HG02678 (cell line): ENCODE measurements around the gene SYNPR.

Experiments
- ATAC-seq: cut with Tn5 transposase; IDR thresholded peaks from one replicate; pipeline ENCODE4 v1.9.1; 2021; ENCODE audit warnings: mild to moderate bottlenecking, moderate library complexity; ENCODE audit not compliant: unreplicated experiment

The SYNPR gene

GRCh38 chr3:63462732-63463131 is 184.6 kb downstream of the SYNPR start:
- no peak for ATAC-seq

DNA sequence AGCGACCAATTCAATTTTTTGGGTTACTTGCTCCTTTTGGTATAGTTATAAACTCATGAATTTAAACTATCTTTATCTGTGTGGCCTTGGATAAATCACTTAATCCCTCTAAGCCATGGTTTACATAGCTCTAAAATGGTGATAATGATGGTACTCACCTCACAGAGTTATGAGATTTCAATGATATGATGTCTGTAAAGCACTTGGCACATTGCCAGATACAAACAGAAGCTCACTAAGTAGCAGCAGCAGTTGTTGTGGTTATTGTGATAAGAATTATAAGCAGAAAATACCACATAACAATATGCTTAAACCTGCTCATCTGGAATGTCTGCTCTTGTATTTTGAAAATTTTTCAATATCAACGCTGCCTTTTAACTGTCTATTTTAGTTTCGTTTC is 189.3 kb downstream of the SYNPR start:
- ATAC-seq, result no peak

DNA sequence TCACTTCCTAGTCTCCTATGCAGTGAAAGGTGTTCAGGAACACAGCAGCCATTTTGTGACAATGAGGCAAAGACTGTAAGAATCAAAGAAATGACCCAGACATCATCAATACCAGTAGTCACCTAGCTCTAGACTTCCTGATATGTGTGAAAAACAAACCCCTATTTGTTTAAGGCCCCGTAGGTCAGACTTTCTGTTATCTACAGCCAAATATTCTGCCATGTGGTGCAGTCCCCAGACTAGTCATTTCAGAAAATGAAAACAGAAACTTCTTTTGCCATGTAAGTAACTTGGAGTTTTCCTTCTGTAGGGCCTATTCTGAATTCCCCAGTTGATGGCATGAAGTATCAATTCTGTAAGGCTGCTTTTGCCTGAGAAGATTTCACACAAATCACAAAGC is 192.6 kb downstream of the SYNPR start:
- ATAC-seq, result no peak

DNA sequence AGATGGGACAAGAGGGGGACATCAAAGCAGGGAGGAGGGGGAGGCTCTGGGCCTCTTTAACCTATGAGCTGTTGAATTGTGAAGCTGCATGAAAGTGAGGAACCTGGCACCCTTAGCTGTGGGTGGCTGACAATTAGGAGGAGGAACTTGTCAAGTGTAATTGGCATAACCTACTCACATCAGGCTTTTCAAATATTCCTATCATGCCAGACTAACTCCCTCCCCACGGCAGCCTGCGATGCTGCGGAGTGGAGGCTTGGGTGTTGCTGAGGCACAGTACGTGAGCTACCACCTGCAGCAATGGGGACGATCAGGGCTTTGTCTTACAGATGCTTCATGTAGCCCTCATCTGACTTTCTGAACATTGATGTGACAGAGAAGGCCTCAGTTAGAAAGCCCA is 193.7 kb downstream of the SYNPR start:
- no peak for ATAC-seq

DNA sequence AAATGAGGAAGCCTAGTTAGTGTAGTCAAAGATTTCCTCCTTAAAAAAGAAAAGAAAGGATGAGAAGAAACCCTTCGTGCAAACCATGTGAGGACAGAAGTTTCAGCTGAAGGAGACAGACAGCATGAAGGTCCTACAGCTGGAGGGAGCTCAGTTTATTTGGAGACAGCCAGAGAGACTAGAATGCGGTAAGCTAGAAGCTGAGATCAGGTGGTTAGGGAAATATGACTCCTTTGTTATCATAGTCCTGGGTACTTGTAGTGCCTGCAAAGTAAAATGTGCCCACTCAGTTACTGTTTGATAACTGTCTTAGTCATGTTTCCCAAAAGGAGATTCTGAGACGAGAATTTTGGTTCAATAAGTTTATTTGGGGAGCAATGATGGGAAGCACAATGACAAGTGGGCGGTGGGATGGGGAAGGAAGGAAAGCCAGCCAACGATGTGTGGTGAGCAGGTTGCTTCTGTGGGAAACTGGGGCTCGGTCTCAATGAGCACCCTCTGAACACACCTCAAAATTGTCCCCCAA is 195.6 kb downstream of the SYNPR start:
- no peak for ATAC-seq

DNA sequence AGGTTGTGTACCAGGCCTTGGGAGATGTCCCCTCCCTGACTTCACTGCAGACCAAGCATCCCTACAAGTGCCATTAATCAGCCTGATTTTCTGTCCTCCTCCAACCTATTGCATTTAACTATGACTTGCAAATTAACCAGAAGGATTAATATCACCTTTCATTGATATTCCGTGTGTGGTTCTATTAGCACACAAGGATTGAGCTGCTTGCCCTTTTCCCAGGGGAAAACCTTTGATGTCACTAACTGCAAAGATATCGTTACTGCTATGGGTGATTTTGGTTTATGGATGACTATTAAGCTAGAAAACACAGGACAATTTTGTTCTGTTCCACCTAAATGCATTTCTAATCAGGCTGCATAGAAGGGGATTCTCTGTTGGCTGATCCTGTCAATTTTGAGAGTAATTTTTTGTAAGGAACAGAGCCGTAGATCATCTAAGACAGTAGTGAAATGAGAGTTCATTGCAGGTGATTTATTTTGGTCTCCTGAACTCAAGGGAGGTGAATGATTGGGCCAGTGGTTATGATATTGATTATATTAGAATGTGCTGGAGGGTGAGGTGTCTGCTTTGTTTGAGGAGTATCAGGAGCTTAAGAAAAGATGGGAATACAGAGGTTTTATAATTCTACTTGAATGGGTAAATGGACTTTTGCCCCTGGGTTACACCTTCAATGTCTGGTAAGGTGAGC is 196.9 kb downstream of the SYNPR start:
- ATAC-seq, result no peak

GRCh38 chr3:63477494-63478129 is 199.5 kb downstream of the SYNPR start:
- no peak for ATAC-seq

GRCh38 chr3:63478990-63479660 is 201.0 kb downstream of the SYNPR start:
- no peak for ATAC-seq

- no peak for ATAC-seq
Measured at GRCh38 chr3:63479661-63480035, 201.5 kb downstream of the SYNPR start.

DNA sequence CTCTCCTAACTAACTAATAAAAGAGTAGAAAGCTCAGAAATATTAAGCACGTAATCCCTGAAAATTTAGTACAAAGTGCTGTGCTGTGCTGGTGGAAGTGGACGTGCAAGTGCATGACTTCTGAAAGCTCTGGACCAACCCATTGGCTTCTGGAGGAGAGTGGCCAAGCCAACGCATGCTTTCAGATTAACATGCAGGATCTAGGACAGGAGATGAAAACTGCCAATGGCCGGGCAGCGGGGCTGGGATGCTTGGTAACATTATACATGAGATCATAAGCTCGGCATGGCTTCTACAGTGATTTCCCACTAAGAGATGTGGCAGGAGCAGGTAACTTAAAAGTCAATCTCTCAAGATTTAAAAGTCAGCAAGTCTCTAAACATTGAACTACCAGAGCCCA is 203.5 kb downstream of the SYNPR start:
- ATAC-seq, result no peak

- ATAC-seq, result no peak
Measured at GRCh38 chr3:63482341-63482740, 204.2 kb downstream of the SYNPR start.

DNA sequence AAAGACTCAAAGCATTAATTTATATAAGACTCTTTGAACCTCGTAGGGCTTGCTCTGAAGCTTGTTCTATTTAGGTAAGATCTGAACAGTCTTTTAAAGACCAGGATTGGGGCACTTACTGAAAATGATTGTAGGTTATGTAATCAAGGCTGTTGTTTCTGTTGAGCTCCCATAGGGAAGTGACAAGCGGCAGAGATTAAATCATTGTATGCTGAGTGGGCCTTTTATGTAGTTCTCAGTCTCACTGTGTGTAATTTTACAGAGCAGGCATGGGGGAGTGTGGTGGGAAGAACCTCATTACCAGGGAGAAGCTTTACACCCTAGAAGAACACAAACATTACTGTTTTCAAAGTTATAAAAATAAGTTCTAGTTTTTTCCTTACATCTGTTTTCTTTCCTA is 214.4 kb downstream of the SYNPR start:
- no peak for ATAC-seq

GRCh38 chr3:63493101-63493500 is 215.0 kb downstream of the SYNPR start:
- ATAC-seq, result no peak

- no peak for ATAC-seq
Measured at GRCh38 chr3:63494646-63495045, 216.5 kb downstream of the SYNPR start.

DNA sequence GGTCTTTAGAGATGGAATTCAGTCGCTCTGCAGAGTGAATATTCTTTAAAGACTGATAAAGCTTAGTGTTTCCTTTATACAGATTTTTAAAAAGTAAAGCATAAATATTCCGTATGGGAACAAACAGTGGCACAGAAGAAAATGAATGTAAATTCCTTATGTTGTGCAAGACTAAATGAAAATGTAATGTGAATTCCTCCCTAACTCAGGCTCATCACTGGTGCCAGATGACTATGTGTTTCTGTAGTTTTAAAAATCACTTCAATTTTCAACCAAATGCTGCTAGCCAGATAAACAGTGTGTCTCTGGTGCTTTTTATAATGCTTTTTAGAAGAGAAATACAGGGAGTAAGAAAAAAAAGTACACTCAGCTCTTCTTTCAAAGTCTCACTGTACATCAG is 219.5 kb downstream of the SYNPR start:
- no peak for ATAC-seq

- ATAC-seq, result no peak
Measured at GRCh38 chr3:63500196-63500595, 222.1 kb downstream of the SYNPR start.

DNA sequence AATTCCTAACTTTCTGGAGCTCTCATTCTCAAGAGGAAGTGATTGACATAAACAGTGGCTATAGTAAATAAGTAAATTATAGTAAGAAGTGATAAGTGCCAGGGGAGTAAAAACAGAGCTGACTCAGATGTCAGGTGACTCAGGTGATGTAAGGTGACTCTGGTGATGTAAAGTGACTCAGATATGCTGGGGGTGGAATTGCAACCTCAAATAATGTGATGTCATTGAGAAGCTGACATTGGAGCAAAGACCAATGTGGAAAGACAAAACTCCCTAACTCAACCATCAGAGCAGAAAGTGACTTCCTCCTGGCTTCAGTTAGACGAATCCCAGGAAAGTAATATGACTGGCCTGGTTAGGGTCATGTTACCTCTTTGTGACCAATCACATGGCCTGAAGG is 230.2 kb downstream of the SYNPR start:
- ATAC-seq, result no peak

DNA sequence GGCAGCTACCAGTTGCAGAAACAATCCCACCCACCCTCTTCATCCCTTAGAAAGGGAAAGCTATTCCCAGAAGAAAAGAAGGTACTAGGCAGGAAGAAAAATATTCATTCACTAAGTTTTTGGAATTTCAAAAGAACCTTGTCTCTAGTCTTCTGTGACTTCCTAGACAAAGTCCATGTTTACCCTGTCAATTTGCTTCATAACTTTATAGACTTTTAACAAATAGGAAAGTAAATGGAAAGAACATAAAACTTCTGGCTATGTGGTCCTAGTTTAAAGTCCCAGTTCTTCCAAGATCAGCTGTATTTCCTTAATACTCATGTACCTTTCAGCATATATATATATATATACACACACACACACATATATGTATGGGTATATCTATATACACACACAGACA is 230.7 kb downstream of the SYNPR start:
- no peak for ATAC-seq

DNA sequence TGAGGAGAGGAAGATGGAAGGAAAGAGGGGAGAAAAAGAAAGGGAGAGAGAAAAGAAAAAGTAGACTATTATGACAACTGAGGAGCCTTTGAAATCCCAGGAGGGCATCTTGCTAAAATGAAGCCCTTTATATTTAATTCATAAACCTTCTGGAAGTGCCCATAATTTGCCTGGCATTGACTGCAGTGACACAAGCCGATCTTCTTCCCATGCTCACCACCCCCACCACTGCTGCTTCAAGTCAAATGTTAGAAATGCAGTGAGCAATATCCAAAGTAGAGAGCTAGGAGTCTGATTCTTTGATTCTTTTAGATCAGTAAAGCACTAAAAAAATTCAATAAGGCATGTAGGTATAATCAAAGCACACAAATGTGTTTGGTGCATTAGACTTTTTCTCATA is 235.7 kb downstream of the SYNPR start:
- ATAC-seq, result no peak

- ATAC-seq, result no peak
Measured at GRCh38 chr3:63514678-63515077, 236.6 kb downstream of the SYNPR start.

- no peak for ATAC-seq
Measured at GRCh38 chr3:63519426-63519825, 241.3 kb downstream of the SYNPR start.

DNA sequence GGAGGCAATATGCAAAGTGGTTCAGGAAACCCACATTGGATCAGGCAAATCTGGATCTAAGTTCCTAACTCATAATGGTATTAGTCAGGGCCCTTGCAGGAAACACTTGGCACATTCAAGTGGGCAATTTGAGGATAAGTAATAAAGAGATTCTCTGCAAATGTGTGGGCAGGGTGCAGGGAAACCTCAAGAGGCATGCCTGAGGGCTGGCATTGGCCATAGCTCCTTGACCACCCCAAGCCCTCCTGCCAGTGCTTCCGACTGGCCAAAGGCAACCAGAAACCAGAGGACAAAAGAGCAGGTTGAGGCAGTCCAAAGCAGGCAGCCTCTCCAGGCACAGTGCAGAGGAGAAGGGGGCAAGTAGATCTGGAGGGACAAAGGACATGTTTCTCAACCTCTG is 243.5 kb downstream of the SYNPR start:
- ATAC-seq, result no peak
